Lower leg skin (tissue), 3 donors: Measurements from ENCODE around the gene TRIM63.

ENCODE experiments used
- CTCF ChIP-seq, 3 donors: fragments of 450-650 bp; IDR thresholded peaks; one replicate each; pipeline ENCODE4 v1.5.1; 2016; ENCODE audit warnings: antibody characterized with exemption in 3 of 3, mild to moderate bottlenecking in 3 of 3, moderate library complexity in 2 of 3
- POLR2A ChIP-seq, 2 donors: fragments of 450-650 bp; IDR thresholded peaks; one replicate each; pipeline ENCODE4 v1.6.1; 2016 to 2017; ENCODE audit warnings: antibody characterized with exemption in 2 of 2, mild to moderate bottlenecking in 1 of 2, moderate library complexity in 1 of 2

- no peak for TF ChIP-seq POLR2A (IDR thresholded peaks at IDR 0.05)
- TF ChIP-seq CTCF (IDR thresholded peaks at IDR 0.05): no peak
Observed at GRCh38 chr1:26031611-26032220, 35.7 kb downstream of the TRIM63 start.
